ENCODE results near the gene KAZALD1. TPM values are rescaled to one million over a fixed set of nuclear protein-coding genes. Genes with fewer than 3 reads are reported as not detected.

The KAZALD1 gene
- total RNA-seq, 1 experiment from 2014 or later, result 42.3 TPM

- Mint-ChIP-seq H3K36me3 (ENCODE audit: insufficient read depth, unreplicated experiment) (peaks cover 37% of the 10 kb centered on the region), H3K9me3 (ENCODE audit: unreplicated experiment) (no peaks in the 10 kb centered on the region), H3K27me3 (ENCODE audit: insufficient read depth, unreplicated experiment) (no peaks in the 10 kb centered on the region), H3K4me3 (ENCODE audit: unreplicated experiment) (peak overlapping the region; percentile 98), H3K4me1 (ENCODE audit: low read depth, unreplicated experiment) (peaks cover 22% of the 10 kb centered on the region), H3K27ac (ENCODE audit: unreplicated experiment) (peak overlapping the region; percentile 99)
- Histone ChIP-seq H3K9me3 (no peaks in the 10 kb centered on the region), H3K27me3 (replicated peaks; ENCODE audit: control insufficient read depth, insufficient read depth, low read length) (no peaks in the 10 kb centered on the region), H3K4me1 (peaks cover 37% of the 10 kb centered on the region), H3K36me3 (ENCODE audit: control insufficient read depth, insufficient read depth, low read length) (no peaks in the 10 kb centered on the region; the same call in 1 of the 2 replicates), H3K4me3 (ENCODE audit: low read depth, low read length) (peak overlapping the region; percentile 76)
- ChIA-PET POLR2A (interaction anchor here (0.5 to 2.6 kb wide), 17 partner anchors 9 to 1944 kb away, joined by 3 to 24 read pairs (median 4); partner anchors contain the start of genes LZTS2, PDZD7, SCD and SFXN3), CTCF (interaction anchor here (0.6 to 3.5 kb wide), 17 partner anchors 11 to 485 kb away, joined by 3 to 33 read pairs (median 5); partner anchors contain the start of genes PDZD7, SFXN3 and TLX1)
- DNase-seq, result peak; percentile 98 to 99
- intact Hi-C loops (cut with micrococcal nuclease; ENCODE audit: unreplicated experiment), result loop anchor here (1.0 to 2.0 kb wide), 4 partner anchors 7 to 81 kb away; no protein-coding TSS in a partner anchor
- TF ChIP-seq CTCF (IDR thresholded peaks at IDR 0.05; ENCODE audit: insufficient read depth in 1 of 2, low read depth in 1 of 2, low read length in 1 of 2, severe bottlenecking in 1 of 2, unreplicated experiment in 1 of 2), result no peak
- BruUV-seq (replicated peaks), result no TSS peak
These were observed 702 bp upstream of the KAZALD1 start for GRCh38 chr10:101060951-101061623.

- CTCF ChIA-PET, result interaction anchor here (0.6 to 3.5 kb wide), 11 partner anchors 11 to 548 kb away, joined by 3 to 33 read pairs (median 5); partner anchors contain the start of genes PDZD7 and SFXN3
- POLR2A ChIA-PET, result interaction anchor here (0.6 to 2.6 kb wide), 3 partner anchors 19 to 405 kb away, joined by 3 to 24 read pairs (median 4); no protein-coding TSS in a partner anchor
- Histone ChIP-seq H3K4me1 (peaks cover 37% of the 10 kb centered on the region), H3K4me3 (ENCODE audit: low read depth, low read length) (peak overlapping the region; percentile 76), H3K36me3 (ENCODE audit: control insufficient read depth, insufficient read depth, low read length) (no peaks in the 10 kb centered on the region; the same call in 1 of the 2 replicates), H3K27me3 (replicated peaks; ENCODE audit: control insufficient read depth, insufficient read depth, low read length) (no peaks in the 10 kb centered on the region), H3K9me3 (no peaks in the 10 kb centered on the region)
- DNase-seq, result peak; percentile 88 to 92
- peak overlapping the region; percentile 98 for H3K4me3 Mint-ChIP-seq (ENCODE audit: unreplicated experiment)
- peak; percentile 71 to 78 for TF ChIP-seq CTCF (IDR thresholded peaks at IDR 0.05; ENCODE audit: insufficient read depth in 1 of 2, low read depth in 1 of 2, low read length in 1 of 2, severe bottlenecking in 1 of 2, unreplicated experiment in 1 of 2)
- no peaks in the 10 kb centered on the region for H3K9me3 Mint-ChIP-seq (ENCODE audit: unreplicated experiment)
- H3K36me3 Mint-ChIP-seq (ENCODE audit: insufficient read depth, unreplicated experiment), result peaks cover 49% of the 10 kb centered on the region
- no peaks in the 10 kb centered on the region for H3K27me3 Mint-ChIP-seq (ENCODE audit: insufficient read depth, unreplicated experiment)
- BruUV-seq (replicated peaks), result no TSS peak
- H3K27ac Mint-ChIP-seq (ENCODE audit: unreplicated experiment), result peak overlapping the region; percentile 99
- intact Hi-C loops (cut with micrococcal nuclease; ENCODE audit: unreplicated experiment), result no loop called here
- peaks cover 22% of the 10 kb centered on the region for H3K4me1 Mint-ChIP-seq (ENCODE audit: low read depth, unreplicated experiment)
These were observed 652 bp downstream of the KAZALD1 start for GRCh38 chr10:101062232-101063049.

GRCh38 chr10:101063050-101063525 lies 1.3 kb downstream of the KAZALD1 start:
- intact Hi-C loops (cut with micrococcal nuclease; ENCODE audit: unreplicated experiment), result no loop called here
- BruUV-seq (replicated peaks), result no TSS peak
- ChIA-PET POLR2A (interaction anchor here (2.6 kb wide), 1 partner anchor 20 kb away, joined by 24 read pairs; no protein-coding TSS in a partner anchor), CTCF (interaction anchor here (0.6 to 3.5 kb wide), 8 partner anchors 12 to 547 kb away, joined by 3 to 33 read pairs (median 5); no protein-coding TSS in a partner anchor)
- H3K4me1 ChIP-seq, result peaks cover 37% of the 10 kb centered on the region
- no peak overlapping the region for H3K27ac Mint-ChIP-seq (ENCODE audit: unreplicated experiment)
- H3K27me3 ChIP-seq (replicated peaks; ENCODE audit: control insufficient read depth, insufficient read depth, low read length), result no peaks in the 10 kb centered on the region
- no peak for TF ChIP-seq CTCF (IDR thresholded peaks at IDR 0.05; ENCODE audit: insufficient read depth in 1 of 2, low read depth in 1 of 2, low read length in 1 of 2, severe bottlenecking in 1 of 2, unreplicated experiment in 1 of 2)
- DNase-seq, result no peak
- H3K36me3 Mint-ChIP-seq (ENCODE audit: insufficient read depth, unreplicated experiment), result peaks cover 55% of the 10 kb centered on the region
- H3K9me3 Mint-ChIP-seq (ENCODE audit: unreplicated experiment), result no peaks in the 10 kb centered on the region
- H3K4me3 ChIP-seq (ENCODE audit: low read depth, low read length), result peak overlapping the region; percentile 76
- H3K27me3 Mint-ChIP-seq (ENCODE audit: insufficient read depth, unreplicated experiment), result no peaks in the 10 kb centered on the region
- H3K4me1 Mint-ChIP-seq (ENCODE audit: low read depth, unreplicated experiment), result peaks cover 22% of the 10 kb centered on the region
- H3K9me3 ChIP-seq, result no peaks in the 10 kb centered on the region
- no peaks in the 10 kb centered on the region; the same call in 1 of the 2 replicates for H3K36me3 ChIP-seq (ENCODE audit: control insufficient read depth, insufficient read depth, low read length)
- H3K4me3 Mint-ChIP-seq (ENCODE audit: unreplicated experiment), result peak overlapping the region; percentile 98
